VCaP (cell line): Measurements from ENCODE around the gene TMED10.

Source experiments
- H3K27ac ChIP-seq: fragments of 450-650 bp; 2 replicates; pipeline ENCODE4 v1.5.1; 2017
- TF ChIP-seq, protein P1 (sequence below): fragments of 450-650 bp; conservative IDR thresholded peaks from 2 replicates; pipeline ENCODE4 v1.5.1; 2017; ENCODE audit warnings: mild to moderate bottlenecking, moderate library complexity

TMED10 gene

DNA sequence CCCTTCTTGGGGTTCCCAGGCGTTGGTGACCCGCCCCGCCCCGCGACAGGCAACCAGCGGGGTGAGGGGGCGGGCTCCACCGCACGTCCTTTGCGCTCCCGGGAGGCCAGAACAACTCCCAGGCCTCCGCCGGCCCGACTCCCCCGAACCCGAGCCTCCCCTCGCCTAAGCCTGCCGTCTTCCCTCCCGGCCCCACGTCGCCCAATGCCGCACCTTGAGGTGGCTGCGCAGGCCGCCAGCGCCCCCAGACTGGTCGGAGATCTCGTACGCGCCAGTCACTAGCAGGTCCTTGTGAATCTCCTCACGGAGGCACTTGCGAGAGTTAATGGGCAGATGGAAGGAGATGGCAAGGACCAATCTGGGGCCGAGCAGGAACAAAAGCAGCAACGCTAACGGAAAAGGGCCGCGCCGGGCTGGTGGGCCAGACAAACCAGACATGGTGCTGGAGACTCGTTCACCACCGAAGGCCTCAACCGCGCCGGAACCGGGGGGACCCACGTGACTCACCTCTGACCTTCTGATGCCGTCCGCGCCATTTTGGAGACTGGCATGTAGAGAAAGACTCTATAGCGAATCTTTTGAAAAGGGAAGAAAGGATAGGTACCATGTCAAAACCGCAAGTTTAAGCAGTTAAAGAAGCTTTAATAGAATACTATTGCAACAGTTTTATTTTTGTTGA is at the start of gene TMED10:
Gene TMED10 (minus strand): TSS at position 471 of the 679 bp plus-strand sequence. CDS start 33 bp downstream, at position 438.
- H3K27ac ChIP-seq = peak within 1 kb of the TSS; percentile 95
- TF ChIP-seq, protein P1, sequence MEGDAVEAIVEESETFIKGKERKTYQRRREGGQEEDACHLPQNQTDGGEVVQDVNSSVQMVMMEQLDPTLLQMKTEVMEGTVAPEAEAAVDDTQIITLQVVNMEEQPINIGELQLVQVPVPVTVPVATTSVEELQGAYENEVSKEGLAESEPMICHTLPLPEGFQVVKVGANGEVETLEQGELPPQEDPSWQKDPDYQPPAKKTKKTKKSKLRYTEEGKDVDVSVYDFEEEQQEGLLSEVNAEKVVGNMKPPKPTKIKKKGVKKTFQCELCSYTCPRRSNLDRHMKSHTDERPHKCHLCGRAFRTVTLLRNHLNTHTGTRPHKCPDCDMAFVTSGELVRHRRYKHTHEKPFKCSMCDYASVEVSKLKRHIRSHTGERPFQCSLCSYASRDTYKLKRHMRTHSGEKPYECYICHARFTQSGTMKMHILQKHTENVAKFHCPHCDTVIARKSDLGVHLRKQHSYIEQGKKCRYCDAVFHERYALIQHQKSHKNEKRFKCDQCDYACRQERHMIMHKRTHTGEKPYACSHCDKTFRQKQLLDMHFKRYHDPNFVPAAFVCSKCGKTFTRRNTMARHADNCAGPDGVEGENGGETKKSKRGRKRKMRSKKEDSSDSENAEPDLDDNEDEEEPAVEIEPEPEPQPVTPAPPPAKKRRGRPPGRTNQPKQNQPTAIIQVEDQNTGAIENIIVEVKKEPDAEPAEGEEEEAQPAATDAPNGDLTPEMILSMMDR = no peak

DNA sequence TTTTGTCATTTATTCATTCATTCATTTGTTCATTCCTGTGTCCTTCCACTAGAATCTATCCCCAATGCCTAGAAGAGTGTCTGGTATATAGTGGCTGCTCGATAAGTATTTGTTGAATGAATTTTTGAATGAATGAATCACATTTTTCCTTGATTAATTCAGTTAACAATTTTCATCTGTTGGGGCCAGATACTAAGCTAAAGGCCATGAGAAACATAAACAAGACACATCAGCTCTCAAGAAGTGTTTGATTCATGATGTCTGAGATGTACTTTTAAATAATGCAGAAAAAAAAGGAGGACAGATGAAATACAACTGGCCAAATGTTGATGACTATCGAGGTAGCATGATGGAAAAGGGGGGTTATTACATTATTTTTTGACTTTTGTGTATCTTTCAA is 48.1 kb upstream of the TMED10 start:
- no peak overlapping the region for H3K27ac ChIP-seq
- TF ChIP-seq, protein P1 = no peak

DNA sequence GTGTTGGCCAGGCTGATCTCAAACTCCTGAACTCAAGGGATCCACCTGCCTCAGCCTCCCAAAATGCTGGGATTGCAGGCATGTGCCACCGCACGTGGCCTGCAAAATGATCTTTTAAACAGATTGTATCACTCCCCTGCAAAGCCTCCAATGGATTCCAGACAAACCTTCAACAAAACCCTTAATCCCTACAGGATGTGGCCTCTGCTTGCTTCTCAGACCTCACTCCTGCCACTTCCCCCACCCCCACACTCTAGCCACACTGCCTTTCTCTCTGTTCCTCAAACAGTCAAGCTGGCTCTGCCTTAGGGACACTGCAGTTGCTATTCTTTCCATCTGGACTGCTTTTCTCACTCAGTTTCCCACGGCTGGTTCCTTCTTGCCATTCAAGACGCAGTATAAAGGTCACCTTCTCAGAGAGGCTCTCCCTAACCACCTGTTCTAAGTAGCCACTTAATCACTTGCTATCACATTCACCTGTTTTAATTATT is 47.3 kb upstream of the TMED10 start:
- no peak overlapping the region for H3K27ac ChIP-seq
- TF ChIP-seq, protein P1 = no peak

DNA sequence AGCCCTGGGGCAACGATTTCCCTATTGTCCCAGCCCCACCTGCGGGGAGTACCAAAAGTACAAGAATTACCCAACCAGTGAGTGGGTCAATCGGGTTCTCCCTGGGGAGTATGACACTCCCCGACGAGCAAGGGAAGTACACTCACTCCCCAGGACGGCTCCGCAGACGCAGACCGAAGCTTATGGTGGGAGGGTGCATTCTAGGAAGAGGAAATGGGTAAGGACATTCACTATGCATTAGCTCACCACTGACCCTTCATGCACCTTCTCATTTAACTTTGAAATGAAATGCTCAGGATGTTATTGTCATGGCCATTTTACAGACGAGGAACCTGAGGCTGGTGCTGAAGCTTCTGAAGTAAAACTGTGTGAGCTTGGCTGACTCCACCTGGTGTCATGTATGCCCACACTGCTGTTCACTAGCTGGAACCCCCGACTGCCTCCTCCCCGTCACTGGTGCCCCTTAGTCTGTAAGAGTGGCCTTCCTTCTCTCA is 45.8 kb upstream of the TMED10 start:
- TF ChIP-seq, protein P1 = no peak
- H3K27ac ChIP-seq = no peak overlapping the region

DNA sequence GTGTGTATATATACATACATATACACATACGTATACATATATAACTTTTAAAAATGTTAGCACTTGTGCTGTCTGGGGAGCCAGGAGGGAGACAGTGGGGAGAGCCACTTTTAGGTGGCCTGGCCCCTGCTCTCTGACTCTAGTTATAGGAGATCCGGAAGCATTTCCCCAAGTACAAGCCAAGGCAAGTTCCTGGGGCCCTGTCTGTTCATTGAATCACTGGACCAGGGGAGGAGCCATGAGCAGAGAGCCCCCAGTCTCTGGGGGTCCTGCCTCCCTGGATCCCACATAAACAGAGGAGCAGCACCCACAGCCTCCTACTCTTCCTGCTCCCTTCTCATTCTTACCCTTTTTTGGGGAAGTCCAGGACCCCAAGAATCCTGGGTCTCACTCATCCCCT is 45.4 kb upstream of the TMED10 start:
- TF ChIP-seq, protein P1 = no peak
- H3K27ac ChIP-seq = no peak overlapping the region

DNA sequence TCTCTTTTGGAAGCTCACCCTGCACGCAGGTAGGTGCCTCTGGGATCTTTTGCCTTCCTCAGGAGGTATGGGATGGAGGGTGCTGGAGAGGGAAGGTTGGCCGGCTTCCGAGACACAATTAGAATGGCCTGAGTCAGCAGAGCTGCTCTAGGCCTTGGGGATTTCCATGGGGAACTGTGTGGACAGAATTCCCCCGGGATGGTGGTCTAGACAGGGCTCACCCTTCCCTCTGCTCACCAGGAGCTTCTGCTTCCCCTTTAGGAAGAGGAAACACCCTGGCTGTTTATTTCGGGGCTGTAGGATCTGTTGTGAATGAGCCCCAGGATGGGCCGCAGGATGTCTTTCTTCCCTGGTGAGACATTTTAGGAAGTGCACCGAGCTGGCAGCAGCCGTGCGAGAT is 43.7 kb upstream of the TMED10 start:
- TF ChIP-seq, protein P1 = no peak
- no peak overlapping the region for H3K27ac ChIP-seq

DNA sequence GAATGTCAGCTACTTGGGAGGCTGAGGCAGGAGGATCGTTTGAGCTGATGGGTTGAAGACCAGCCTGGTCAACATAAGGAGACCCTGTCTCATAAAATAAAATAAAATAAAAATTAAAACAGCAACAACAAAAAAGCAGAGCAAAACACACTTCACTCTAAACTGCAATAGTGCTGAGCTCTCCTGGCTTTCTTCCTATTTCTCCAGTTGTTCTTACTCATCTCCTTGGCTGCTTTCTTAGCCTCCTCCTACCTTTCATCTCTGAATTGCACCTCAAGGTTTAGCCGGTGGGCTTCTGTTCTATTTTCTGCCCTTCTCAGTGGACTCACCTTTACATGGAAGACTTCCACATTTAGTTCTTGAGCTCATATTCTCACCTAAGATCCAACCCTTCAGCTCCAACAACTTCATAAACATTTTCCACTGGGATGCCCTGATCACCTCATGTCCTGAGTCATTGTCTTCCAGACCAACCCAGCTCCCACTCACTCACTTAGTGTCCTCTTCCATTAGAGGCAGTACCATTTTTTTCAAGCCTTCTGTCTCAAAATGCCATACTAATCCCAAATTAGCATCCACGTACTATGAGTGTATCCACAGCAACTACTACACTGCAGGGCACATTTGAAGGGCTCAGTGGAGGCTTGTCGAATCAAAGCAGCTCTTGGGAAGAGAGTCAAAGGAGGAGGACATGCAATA is 41.2 kb upstream of the TMED10 start:
- TF ChIP-seq, protein P1 = no peak
- H3K27ac ChIP-seq = no peak overlapping the region
